Activated B cell treated with CpG ODN at 0.5 μM for 24 hours (primary cell): Measurements from ENCODE around the gene CD300H. TPM values are rescaled to one million over a fixed set of nuclear protein-coding genes. Genes with fewer than 3 reads are reported as not detected.

Source experiments
- ATAC-seq: fragments of 200-7000 bp; cut with Tn5 transposase; one replicate; pipeline ENCODE4 v1.10.0; 2021; ENCODE audit warnings: low read depth, mild to moderate bottlenecking, moderate library complexity
- CTCF ChIA-PET: fragments of 350-600 bp; sonication (Branson Sonifier 250); formaldehyde crosslinking; loops from one replicate; lab custom pipeline; 2021; ENCODE audit warnings: antibody characterized with exemption; lab: Charles Lee
- POLR2A ChIA-PET: fragments of 350-600 bp; sonication (Branson Sonifier 250); formaldehyde crosslinking; loops from one replicate; lab custom pipeline; 2021; ENCODE audit warnings: antibody characterized with exemption; lab: Charles Lee
- DNase-seq: peaks from one replicate; pipeline ENCODE4 v3.0.0; 2022
- H3K27ac Mint-ChIP-seq: one replicate; pipeline ENCODE4 v1.8.0; 2020; ENCODE audit warnings: mixed read lengths
- H3K27me3 Mint-ChIP-seq: one replicate; pipeline ENCODE4 v1.8.0; 2021; ENCODE audit warnings: mixed read lengths
- H3K36me3 Mint-ChIP-seq: one replicate; pipeline ENCODE4 v1.8.0; 2021; ENCODE audit warnings: low read depth, mixed read lengths
- H3K4me1 Mint-ChIP-seq: one replicate; pipeline ENCODE4 v1.8.0; 2021; ENCODE audit warnings: mixed read lengths
- H3K4me3 Mint-ChIP-seq: one replicate; pipeline ENCODE4 v1.8.0; 2020; ENCODE audit warnings: mild to moderate bottlenecking, mixed read lengths
- H3K9me3 Mint-ChIP-seq: one replicate; pipeline ENCODE4 v1.8.0; 2020; ENCODE audit warnings: mixed read lengths
- intact Hi-C: fragments of 100-400 bp; cut with micrococcal nuclease; formaldehyde crosslinking; loops from one replicate; pipeline ENCODE4 v1.15.1; 2024
- total RNA-seq: library from RNA; stranded (reverse); gene quantifications from 2 replicates; pipeline ENCODE4 v1.2.3, GENCODE V29; 2022
- TF ChIP-seq, protein P1 (sequence below): fragments of 200-600 bp; IDR thresholded peaks from one replicate; pipeline ENCODE4 v1.8.0; 2022; ENCODE audit warnings: antibody characterized with exemption, mild to moderate bottlenecking

Gene CD300H
- total RNA-seq, 1 donor from 2014 or later: not detected

DNA sequence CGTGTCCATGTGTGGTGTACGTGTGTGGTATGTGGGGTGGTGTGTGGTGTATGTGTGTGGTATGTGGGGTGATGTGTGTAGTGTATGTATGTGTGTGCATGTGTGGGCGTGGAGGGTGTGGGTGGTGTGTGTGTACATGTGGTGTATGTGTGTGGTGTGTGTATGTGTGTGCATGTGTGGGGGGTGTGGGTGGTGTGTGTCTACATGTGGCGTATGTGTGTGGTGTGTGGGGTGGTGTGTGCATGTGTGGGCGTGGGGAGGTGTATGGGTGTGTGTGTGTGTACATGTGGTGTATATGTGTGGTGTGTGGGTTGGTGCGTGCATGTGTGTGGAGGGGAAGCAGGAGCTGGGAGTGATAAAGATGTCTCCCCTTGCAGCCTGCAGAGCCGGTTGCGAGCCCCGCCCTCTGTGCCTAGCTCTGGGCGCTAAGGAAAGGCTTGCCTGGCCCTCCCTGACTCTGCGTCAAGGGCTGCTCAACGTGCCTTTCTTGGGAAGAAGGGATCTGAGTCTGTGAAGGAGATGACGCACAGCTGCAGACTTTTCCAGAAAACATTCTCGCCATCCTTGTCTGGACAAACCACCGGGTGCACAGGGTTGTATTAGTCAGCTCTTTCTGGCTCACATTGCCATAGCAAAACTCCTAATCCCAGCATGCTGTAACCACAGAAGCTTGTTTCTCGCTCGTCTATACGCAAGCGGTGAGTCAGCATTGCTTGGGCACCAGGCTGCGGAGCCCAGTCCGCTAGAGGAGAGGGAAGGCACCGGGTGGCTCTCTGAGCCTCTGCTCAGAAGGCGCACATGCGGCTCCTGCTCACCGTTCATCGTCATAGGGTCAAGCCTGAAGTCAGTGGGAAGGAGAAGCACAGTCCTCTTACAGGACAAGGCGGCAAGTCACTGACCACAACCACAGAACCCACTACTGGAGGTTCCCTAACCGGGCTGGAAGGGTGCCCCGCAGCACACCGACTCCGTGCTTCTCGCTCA, 2.0 kb upstream of the CD300H start:
- no peak for DNase-seq

DNA sequence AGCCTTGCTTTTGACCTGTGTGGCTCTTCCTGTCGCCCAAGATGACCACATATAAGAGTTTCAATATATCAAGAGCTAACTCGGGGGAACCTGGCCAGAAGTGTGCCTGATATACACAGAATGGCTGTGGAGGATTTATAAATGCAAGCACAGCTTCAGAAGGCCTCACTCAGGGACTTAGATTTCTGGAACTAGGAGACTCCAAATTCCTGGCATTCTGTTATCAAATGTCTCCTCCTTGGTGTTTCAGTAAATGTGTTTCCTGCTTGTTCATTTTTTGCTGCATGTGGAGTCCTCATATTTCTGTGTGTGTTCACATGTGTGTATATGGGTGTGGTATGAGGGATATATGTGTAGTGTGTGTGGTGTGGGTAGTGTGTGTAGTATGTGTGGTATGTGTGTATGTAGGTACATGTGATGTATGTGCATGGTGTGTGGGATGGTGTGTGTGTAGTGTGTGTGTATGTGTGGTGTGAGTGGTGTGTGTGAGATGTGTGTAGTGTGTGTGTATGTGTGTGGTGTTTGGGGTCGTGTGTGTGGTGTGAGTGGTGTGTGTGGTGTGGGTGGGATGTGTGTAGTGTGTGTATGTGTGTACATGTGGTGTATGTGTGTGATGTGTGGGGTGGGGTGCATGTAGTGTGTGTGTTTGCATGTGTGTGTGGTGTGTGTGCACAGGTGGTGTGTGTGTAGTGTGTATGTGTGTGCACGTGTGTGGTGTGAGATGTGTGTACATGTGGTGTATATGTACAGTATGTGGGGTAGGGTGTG, 981 bp upstream of the CD300H start:
- POLR2A ChIA-PET: interaction anchor here (0.6 kb wide), 1 partner anchor 805 kb away, joined by 8 read pairs; no protein-coding TSS in a partner anchor
- no peaks in the 10 kb centered on the region for H3K36me3 Mint-ChIP-seq
- no peak overlapping the region for H3K4me3 Mint-ChIP-seq
- H3K27ac Mint-ChIP-seq: no peak overlapping the region
- intact Hi-C loops: loop anchor here (5.0 kb wide), 1 partner anchor 294 kb away; no protein-coding TSS in a partner anchor
- DNase-seq (no peak), ATAC-seq (no peak)
- CTCF ChIA-PET: interaction anchor here (1.2 to 3.3 kb wide), 3 partner anchors 8 to 169 kb away, joined by 6 to 21 read pairs (median 19); partner anchors contain the start of gene RAB37
- H3K9me3 Mint-ChIP-seq: no peaks in the 10 kb centered on the region
- peaks cover 3% of the 10 kb centered on the region for H3K4me1 Mint-ChIP-seq
- peaks cover 41% of the 10 kb centered on the region for H3K27me3 Mint-ChIP-seq
- TF ChIP-seq, protein P1, sequence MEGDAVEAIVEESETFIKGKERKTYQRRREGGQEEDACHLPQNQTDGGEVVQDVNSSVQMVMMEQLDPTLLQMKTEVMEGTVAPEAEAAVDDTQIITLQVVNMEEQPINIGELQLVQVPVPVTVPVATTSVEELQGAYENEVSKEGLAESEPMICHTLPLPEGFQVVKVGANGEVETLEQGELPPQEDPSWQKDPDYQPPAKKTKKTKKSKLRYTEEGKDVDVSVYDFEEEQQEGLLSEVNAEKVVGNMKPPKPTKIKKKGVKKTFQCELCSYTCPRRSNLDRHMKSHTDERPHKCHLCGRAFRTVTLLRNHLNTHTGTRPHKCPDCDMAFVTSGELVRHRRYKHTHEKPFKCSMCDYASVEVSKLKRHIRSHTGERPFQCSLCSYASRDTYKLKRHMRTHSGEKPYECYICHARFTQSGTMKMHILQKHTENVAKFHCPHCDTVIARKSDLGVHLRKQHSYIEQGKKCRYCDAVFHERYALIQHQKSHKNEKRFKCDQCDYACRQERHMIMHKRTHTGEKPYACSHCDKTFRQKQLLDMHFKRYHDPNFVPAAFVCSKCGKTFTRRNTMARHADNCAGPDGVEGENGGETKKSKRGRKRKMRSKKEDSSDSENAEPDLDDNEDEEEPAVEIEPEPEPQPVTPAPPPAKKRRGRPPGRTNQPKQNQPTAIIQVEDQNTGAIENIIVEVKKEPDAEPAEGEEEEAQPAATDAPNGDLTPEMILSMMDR: no peak

More for the DNA sequence above, 2.0 kb upstream of the CD300H start:
- ATAC-seq: peak; percentile 25
- CTCF ChIA-PET: no interaction called here
- POLR2A ChIA-PET: no interaction called here
- peaks cover 3% of the 10 kb centered on the region for H3K4me1 Mint-ChIP-seq
- H3K9me3 Mint-ChIP-seq: no peaks in the 10 kb centered on the region
- H3K27ac Mint-ChIP-seq: no peak overlapping the region
- TF ChIP-seq, protein P1: no peak
- H3K36me3 Mint-ChIP-seq: no peaks in the 10 kb centered on the region
- H3K4me3 Mint-ChIP-seq: no peak overlapping the region
- intact Hi-C loops: loop anchor here (5.0 kb wide), 1 partner anchor 293 kb away; no protein-coding TSS in a partner anchor
- peaks cover 35% of the 10 kb centered on the region for H3K27me3 Mint-ChIP-seq

DNA sequence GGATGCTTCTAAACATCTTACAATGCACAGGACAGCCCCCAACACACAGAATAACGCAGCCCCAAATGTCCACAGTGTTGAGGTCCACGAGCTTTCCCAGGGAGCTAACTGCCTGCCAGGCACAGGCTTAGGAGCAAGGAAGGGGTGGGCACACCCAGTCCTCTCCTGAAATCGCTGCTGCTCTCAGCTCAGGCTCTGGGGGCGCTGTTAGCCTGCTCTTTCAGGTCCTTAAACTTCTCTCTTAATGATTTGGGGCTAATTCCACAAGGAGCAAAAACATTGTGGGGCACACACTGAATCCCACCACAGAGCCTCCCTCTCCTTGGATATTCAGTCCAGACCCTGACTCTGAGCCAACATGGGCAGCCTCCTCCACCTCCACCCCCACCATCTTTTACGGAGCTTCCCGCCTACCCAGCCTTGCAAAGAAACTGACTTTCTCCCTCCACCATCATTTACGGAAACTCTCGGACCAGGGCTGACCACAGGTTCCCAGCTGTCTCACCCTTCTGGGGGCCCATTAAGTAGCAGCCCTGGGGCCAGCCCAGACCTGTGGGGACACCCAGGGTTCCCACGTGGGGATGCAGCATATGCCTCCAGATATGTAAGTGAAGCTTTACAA, 1.1 kb downstream of the CD300H start:
- peaks cover 9% of the 10 kb centered on the region for H3K4me1 Mint-ChIP-seq
- POLR2A ChIA-PET: interaction anchor here (1.0 kb wide), 1 partner anchor 75 kb away, joined by 3 read pairs; no protein-coding TSS in a partner anchor
- peaks cover 40% of the 10 kb centered on the region for H3K27me3 Mint-ChIP-seq
- DNase-seq (no peak), ATAC-seq (peak; percentile 54)
- H3K9me3 Mint-ChIP-seq: no peaks in the 10 kb centered on the region
- H3K36me3 Mint-ChIP-seq: no peaks in the 10 kb centered on the region
- CTCF ChIA-PET: interaction anchor here (0.6 to 3.3 kb wide), 16 partner anchors 9 to 392 kb away, joined by 3 to 21 read pairs (median 4); partner anchors contain the start of gene RAB37
- no peak overlapping the region for H3K27ac Mint-ChIP-seq
- TF ChIP-seq, protein P1: no peak
- H3K4me3 Mint-ChIP-seq: no peak overlapping the region
- intact Hi-C loops: loop anchor here (1.0 to 5.0 kb wide), 3 partner anchors 80 to 296 kb away; no protein-coding TSS in a partner anchor

DNA sequence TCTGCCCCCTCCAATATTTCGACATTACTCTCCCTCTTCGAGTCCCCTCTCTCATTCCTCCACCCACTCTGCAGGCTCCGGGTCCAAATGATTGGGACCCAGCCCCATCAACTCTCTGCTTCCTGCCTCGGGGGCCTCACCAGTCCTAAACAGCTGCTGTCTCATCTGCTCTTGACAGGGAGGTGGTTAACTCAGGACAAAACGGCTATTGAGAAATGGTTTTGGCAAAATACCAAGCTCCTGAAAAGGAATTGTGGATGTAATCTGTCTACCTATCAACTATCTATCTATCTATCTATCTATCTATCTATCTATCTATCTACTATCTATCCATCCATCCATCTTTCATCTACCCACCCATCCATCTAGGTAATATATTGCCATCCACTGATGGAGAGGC, 2.2 kb downstream of the CD300H start:
- H3K9me3 Mint-ChIP-seq: no peaks in the 10 kb centered on the region
- TF ChIP-seq, protein P1: no peak
- H3K4me1 Mint-ChIP-seq: peaks cover 11% of the 10 kb centered on the region
- ChIA-PET CTCF (interaction anchor here (1.3 to 3.3 kb wide), 3 partner anchors 82 to 172 kb away, joined by 4 to 21 read pairs (median 19); partner anchors contain the start of gene RAB37), POLR2A (no interaction called here)
- no peak overlapping the region for H3K4me3 Mint-ChIP-seq
- H3K27ac Mint-ChIP-seq: no peak overlapping the region
- ATAC-seq: no peak
- DNase-seq: no peak
- peaks cover 36% of the 10 kb centered on the region for H3K27me3 Mint-ChIP-seq
- intact Hi-C loops: loop anchor here (5.0 kb wide), 1 partner anchor 297 kb away; no protein-coding TSS in a partner anchor
- no peaks in the 10 kb centered on the region for H3K36me3 Mint-ChIP-seq
